AML-193 (cell line): Measurements from ENCODE around the gene AP5S1.

Source experiments
- DNase-seq, 2 experiments: peaks; one replicate each; lab custom pipeline; 2025; lab: John Stamatoyannopoulos, UW

Gene AP5S1

DNA sequence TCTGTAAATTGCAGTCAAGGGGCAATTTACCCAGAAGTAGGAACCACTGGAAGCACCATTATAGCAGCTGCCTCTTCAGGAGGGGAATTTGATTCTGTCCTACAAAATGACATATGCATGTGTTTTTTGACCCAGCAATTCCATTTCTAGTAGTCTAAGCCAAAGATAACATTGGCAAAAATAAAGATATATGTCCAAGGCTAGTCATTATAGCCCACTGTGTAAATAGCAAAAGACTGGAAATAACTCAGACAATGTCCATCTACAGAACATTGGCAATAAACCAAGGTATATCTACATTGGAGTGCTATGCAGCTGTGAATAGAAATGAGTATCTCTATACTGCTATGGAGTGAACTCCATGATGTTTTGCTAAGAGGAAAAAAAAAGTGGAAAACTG is 56.3 kb downstream of the AP5S1 start:
- no peak for DNase-seq
